Panc1 (cell line): ENCODE results near the gene WDR49. TPM values are rescaled to one million over a fixed set of nuclear protein-coding genes. Genes with fewer than 3 reads are reported as not detected.

ENCODE experiments used
- ATAC-seq: fragments of 200-7000 bp; cut with Tn5 transposase; 2 replicates; pipeline ENCODE4 v1.9.1; 2020; ENCODE audit warnings: mild to moderate bottlenecking, moderate library complexity
- BruUV-seq: library from RNA; stranded (reverse); fragments of 400-500 nt; replicated peaks from 2 replicates; lab custom pipeline; 2021; lab: Mats Ljungman, UMichigan
- CTCF ChIA-PET: fragments of 300-600 bp; sonication (Branson Sonifier 250); formaldehyde crosslinking; loops from one replicate; lab custom pipeline; 2022; ENCODE audit warnings: antibody characterized with exemption; lab: Charles Lee
- POLR2A ChIA-PET: fragments of 300-600 bp; sonication (Branson Sonifier 250); formaldehyde crosslinking; loops from one replicate; lab custom pipeline; 2022; ENCODE audit warnings: antibody characterized with exemption; lab: Charles Lee
- DNase-seq: peaks from one replicate; pipeline ENCODE4 v3.0.0-alpha.2; 2010; ENCODE audit warnings: low read depth, low spot score
- H3K27ac ChIP-seq: 2 replicates; pipeline ENCODE4 v1.5.1; 2011; ENCODE audit warnings: mild to moderate bottlenecking, low read length, inconsistent platforms
- H3K27me3 ChIP-seq: fragments of 200-500 bp; sonication (Bioruptor generic); 2 replicates; pipeline ENCODE4 v1.6.0; 2014; ENCODE audit warnings: low read length, inconsistent platforms; ENCODE audit not compliant: control insufficient read depth, insufficient read depth
- H3K36me3 ChIP-seq: fragments of 200-500 bp; sonication (Bioruptor generic); 2 replicates; pipeline ENCODE4 v1.5.1; 2014; ENCODE audit warnings: inconsistent platforms, mild to moderate bottlenecking, low read length, moderate library complexity; ENCODE audit not compliant: control insufficient read depth, insufficient read depth
- H3K4me1 ChIP-seq: 2 replicates; pipeline ENCODE4 v1.5.1; 2011; ENCODE audit warnings: inconsistent platforms, mild to moderate bottlenecking, low read length, moderate library complexity; ENCODE audit not compliant: control insufficient read depth, insufficient read depth
- H3K4me3 ChIP-seq, 2 experiments: 2 replicates each; pipeline ENCODE4 v1.5.1; 2011 to 2012; ENCODE audit warnings: low read depth in 2 of 2, low read length in 2 of 2, mild to moderate bottlenecking in 2 of 2, inconsistent platforms in 1 of 2, moderate library complexity in 1 of 2
- H3K9me3 ChIP-seq: fragments of 200-500 bp; sonication (Bioruptor generic); 2 replicates; pipeline ENCODE4 v1.5.1; 2014; ENCODE audit warnings: low read depth, mild to moderate bottlenecking, inconsistent platforms, low read length, moderate library complexity; ENCODE audit not compliant: control insufficient read depth, insufficient read depth
- CTCF ChIP-seq: fragments of 450-650 bp; IDR thresholded peaks from 2 replicates; pipeline ENCODE4 v1.5.1; 2017; ENCODE audit warnings: mild to moderate bottlenecking
- POLR2AphosphoS5 ChIP-seq: IDR thresholded peaks from 2 replicates; pipeline ENCODE4 v1.6.1; 2012; ENCODE audit warnings: mild to moderate bottlenecking, low read depth, low read length, moderate library complexity
- REST ChIP-seq, 2 experiments: IDR thresholded peaks; 2 replicates each; pipeline ENCODE4 v1.6.1; 2011 to 2012; ENCODE audit warnings: low read depth in 2 of 2, control low read depth in 1 of 2, low read length in 1 of 2, mild to moderate bottlenecking in 1 of 2, moderate library complexity in 1 of 2; ENCODE audit not compliant: insufficient read depth in 1 of 2
- SIN3A ChIP-seq: IDR thresholded peaks from 2 replicates; pipeline ENCODE4 v1.6.1; 2012; ENCODE audit warnings: low read depth, mild to moderate bottlenecking, low read length, moderate library complexity, borderline replicate concordance; ENCODE audit not compliant: insufficient read depth
- TCF7L2 ChIP-seq: IDR thresholded peaks from 2 replicates; pipeline ENCODE4 v1.6.1; 2011; ENCODE audit warnings: mild to moderate bottlenecking, low read depth, low read length, inconsistent platforms
- in situ Hi-C: cut with HindIII; loops from 2 replicates; pipeline ENCODE4 v1.10.0; 2016; ENCODE audit warnings: low sequenced_read_pairs, low pct_unique_long_range_greater_than_20kb
- intact Hi-C: fragments of 100-400 bp; cut with micrococcal nuclease; formaldehyde crosslinking; loops from one replicate; pipeline ENCODE4 v1.10.0; 2022; ENCODE audit not compliant: unreplicated experiment
- total RNA-seq: library from RNA; stranded (reverse); gene quantifications from one replicate; pipeline ENCODE4 v1.2.1, GENCODE V29; 2021; ENCODE audit not compliant: unreplicated experiment

The WDR49 gene
- total RNA-seq, 1 experiment from 2014 or later: 0.23 TPM

GRCh38 chr3:167666563-167666962 is 12.8 kb upstream of the WDR49 start:
- Histone ChIP-seq H3K9me3 (no peaks in the 10 kb centered on the region), H3K36me3 (no peaks in the 10 kb centered on the region), H3K4me3 (no peak overlapping the region), H3K4me1 (no peaks in the 10 kb centered on the region), H3K27ac (no peak overlapping the region), H3K27me3 (no peaks in the 10 kb centered on the region)
- BruUV-seq: no TSS peak
- intact Hi-C loops: no loop called here
- CTCF ChIA-PET: no interaction called here
- in situ Hi-C loops: no loop called here
- POLR2A ChIA-PET: no interaction called here
- DNase-seq (no peak), ATAC-seq (no peak)
- TF ChIP-seq CTCF (no peak), POLR2AphosphoS5 (no peak)

GRCh38 chr3:167662919-167663400 is 9.2 kb upstream of the WDR49 start:
- H3K36me3 ChIP-seq: no peaks in the 10 kb centered on the region
- in situ Hi-C loops (no loop called here), intact Hi-C loops (no loop called here)
- no peaks in the 10 kb centered on the region for H3K4me1 ChIP-seq
- no TSS peak for BruUV-seq
- DNase-seq (no peak), ATAC-seq (no peak)
- H3K9me3 ChIP-seq: no peaks in the 10 kb centered on the region
- POLR2A ChIA-PET: no interaction called here
- no peak overlapping the region for H3K4me3 ChIP-seq
- H3K27me3 ChIP-seq: no peaks in the 10 kb centered on the region
- no peak overlapping the region for H3K27ac ChIP-seq
- CTCF ChIA-PET: interaction anchor here (0.6 kb wide), 1 partner anchor 1157 kb away, joined by 3 read pairs; no protein-coding TSS in a partner anchor
- TF ChIP-seq POLR2AphosphoS5: no peak
- no peak for TF ChIP-seq SIN3A
- TF ChIP-seq REST (IDR thresholded peaks at IDR 0.05; ENCODE audit: insufficient read depth in 1 of 2, low read depth in 2 of 2, low read length in 1 of 2): no peak
- TF ChIP-seq TCF7L2: no peak
- TF ChIP-seq CTCF: no peak
